Endothelial cell of umbilical vein (primary cell): ENCODE results near the gene AP5Z1. TPM values are rescaled to one million over a fixed set of nuclear protein-coding genes. Genes with fewer than 3 reads are reported as not detected.

Experiments
- BruUV-seq: library from RNA; stranded (reverse); fragments of 400-500 nt; replicated peaks from 2 replicates; lab custom pipeline; 2021; lab: Mats Ljungman, UMichigan
- CTCF ChIA-PET: fragments of 300-600, 350-600 bp; sonication (Branson Sonifier 250); formaldehyde crosslinking; loops from one replicate; lab custom pipeline; 2021; ENCODE audit warnings: antibody characterized with exemption, inconsistent platforms; lab: Charles Lee
- POLR2A ChIA-PET: fragments of 300-600, 350-600 bp; sonication (Branson Sonifier 250); formaldehyde crosslinking; loops from one replicate; lab custom pipeline; 2021; ENCODE audit warnings: antibody characterized with exemption, inconsistent platforms; lab: Charles Lee
- DNase-seq: peaks from one replicate; pipeline ENCODE4 v3.0.0-alpha.2; 2011; ENCODE audit warnings: low read depth, low spot score
- FAIRE-seq: peaks from 2 replicates; lab custom pipeline; 2011; peaks lifted over from hg19 to GRCh38; lab: Jason Lieb, UNC
- H2AFZ ChIP-seq: 2 replicates; pipeline ENCODE4 v1.6.0; 2012; ENCODE audit warnings: low read depth, low read length, control low read depth, inconsistent platforms
- H3K27ac ChIP-seq: 2 replicates; pipeline ENCODE4 v1.5.1; 2011; ENCODE audit warnings: low read depth, mild to moderate bottlenecking, control low read depth, low read length, moderate library complexity; ENCODE audit not compliant: insufficient read depth
- H3K27me3 ChIP-seq, 2 experiments: 2 replicates each; pipeline versions ENCODE4 v1.6.0 to v1.6.1; 2011; ENCODE audit warnings: low read length in 2 of 2, mixed read lengths in 1 of 2; ENCODE audit not compliant: control insufficient read depth in 2 of 2, insufficient read depth in 2 of 2
- H3K36me3 ChIP-seq, 2 experiments: 2 replicates in 1 of 2; 3 replicates in 1 of 2; pipeline ENCODE4 v1.5.1; 2011; ENCODE audit warnings: low read length in 2 of 2, mild to moderate bottlenecking in 1 of 2, moderate library complexity in 1 of 2; ENCODE audit not compliant: control insufficient read depth in 2 of 2, insufficient read depth in 2 of 2; ENCODE audit errors: extremely low read depth in 1 of 2
- H3K4me1 ChIP-seq: 3 replicates; pipeline ENCODE4 v1.5.1; 2011; ENCODE audit warnings: mild to moderate bottlenecking, low read length; ENCODE audit not compliant: control insufficient read depth, insufficient read depth; ENCODE audit errors: extremely low read depth
- H3K4me2 ChIP-seq: 2 replicates; pipeline ENCODE4 v1.6.1; 2011; ENCODE audit warnings: low read length, control low read depth, mixed read lengths; ENCODE audit not compliant: insufficient read depth
- H3K4me3 ChIP-seq, 3 experiments: fragments of 200-600 bp in 1 of 3; sonication (generic), shearing (Covaris generic) in 1 of 3; replicated peaks in 1 of 3; 2 replicates each; pipeline ENCODE4 v1.5.1; 2011 to 2016; ENCODE audit warnings: control low read depth in 3 of 3, low read length in 3 of 3, mild to moderate bottlenecking in 2 of 3, inconsistent platforms in 1 of 3, low read depth in 1 of 3, moderate library complexity in 1 of 3; ENCODE audit not compliant: insufficient read depth in 1 of 3
- H3K79me2 ChIP-seq: 2 replicates; pipeline ENCODE4 v1.6.0; 2012; ENCODE audit warnings: low read length, inconsistent platforms; ENCODE audit not compliant: control insufficient read depth, insufficient read depth
- H3K9ac ChIP-seq: replicated peaks from 2 replicates; pipeline ENCODE3; 2011; ENCODE audit warnings: low read length, control low read depth; ENCODE audit not compliant: insufficient read depth; ENCODE audit errors: extremely low read depth
- H3K9me1 ChIP-seq: replicated peaks from 3 replicates; pipeline ENCODE4 v1.6.0; 2011; ENCODE audit warnings: mild to moderate bottlenecking, low read length; ENCODE audit not compliant: control insufficient read depth, insufficient read depth; ENCODE audit errors: extremely low read depth
- H3K9me3 ChIP-seq: replicated peaks from 2 replicates; pipeline ENCODE4 v1.5.1; 2012; ENCODE audit warnings: low read length, inconsistent platforms; ENCODE audit not compliant: control insufficient read depth, insufficient read depth
- H4K20me1 ChIP-seq: replicated peaks from 2 replicates; pipeline ENCODE3; 2011; ENCODE audit warnings: mild to moderate bottlenecking, low read length; ENCODE audit not compliant: control insufficient read depth, insufficient read depth; ENCODE audit errors: extremely low read depth
- EZH2 ChIP-seq: IDR thresholded peaks from 2 replicates; pipeline ENCODE4 v1.6.1; 2012; ENCODE audit warnings: borderline replicate concordance, low read depth, mild to moderate bottlenecking, moderate library complexity, low read length, inconsistent platforms; ENCODE audit not compliant: severe bottlenecking
- FOS ChIP-seq: IDR thresholded peaks from 2 replicates; pipeline ENCODE4 v1.6.1; 2011; ENCODE audit warnings: mild to moderate bottlenecking, low read length, moderate library complexity, borderline replicate concordance; ENCODE audit not compliant: insufficient read depth
- GATA2 ChIP-seq: IDR thresholded peaks from 2 replicates; pipeline ENCODE4 v1.7.0; 2011; ENCODE audit warnings: low read depth, mild to moderate bottlenecking, moderate library complexity, mixed read lengths, low read length; ENCODE audit not compliant: insufficient read length, insufficient read depth
- JUN ChIP-seq: IDR thresholded peaks from 2 replicates; pipeline ENCODE4 v1.6.1; 2011; ENCODE audit warnings: borderline replicate concordance, low read depth; ENCODE audit not compliant: insufficient read length, insufficient read depth
- MYC ChIP-seq: IDR thresholded peaks from one replicate; pipeline ENCODE4 v1.6.1; 2011; ENCODE audit warnings: mild to moderate bottlenecking, low read depth, low read length
- POLR2AphosphoS5 ChIP-seq: IDR thresholded peaks from 2 replicates; pipeline ENCODE4 v1.6.1; 2012; ENCODE audit warnings: low read depth, mild to moderate bottlenecking, control low read depth, low read length, moderate library complexity; ENCODE audit not compliant: insufficient read depth
- dilution Hi-C: fragments of 300-500 bp; cut with MboI; formaldehyde crosslinking; loops from one replicate; pipeline ENCODE4 v1.15.0; 2019; ENCODE audit warnings: low sequenced_read_pairs; ENCODE audit not compliant: extremely low pct_ligation_motif_present
- intact Hi-C: fragments of 100-400 bp; cut with micrococcal nuclease; formaldehyde crosslinking; loops from one replicate; pipeline ENCODE4 v1.10.0; 2022
- polyA plus RNA-seq, 4 experiments: library from polyadenylated mRNA; depleted of rRNA in 3 of 4; stranded (reverse) in 3 of 4; unstranded in 1 of 4; fragments of >200 nt; gene quantifications; 2 replicates each; pipeline versions ENCODE4 v1.2.1 to v1.2.3, GENCODE V29; 2011 to 2012; ENCODE audit warnings: missing spikeins in 1 of 4
- total RNA-seq: library from RNA; stranded (reverse); gene quantifications from 2 replicates; pipeline ENCODE4 v1.2.3, GENCODE V29; 2021
- TF ChIP-seq, protein P1 (sequence below), 2 donors: IDR thresholded peaks; 1 replicate in 1 of 2; 2 replicates in 1 of 2; pipeline ENCODE4 v1.5.1; 2011; ENCODE audit warnings: low read length in 2 of 2, mild to moderate bottlenecking in 2 of 2, moderate library complexity in 2 of 2, control low read depth in 1 of 2, inconsistent platforms in 1 of 2, low read depth in 1 of 2; ENCODE audit not compliant: insufficient read depth in 1 of 2; ENCODE audit errors: extremely low read depth in 1 of 2
- TF ChIP-seq, protein P2 (sequence below): IDR thresholded peaks from 2 replicates; pipeline ENCODE4 v1.6.1; 2011; ENCODE audit not compliant: insufficient read depth, insufficient read length

AP5Z1 gene
- total and polyA plus RNA-seq, 2 donors (not counting 3 experiments of a cell fraction or from before 2014, with no cell fraction given), result 53.7 to 58.9 TPM

DNA sequence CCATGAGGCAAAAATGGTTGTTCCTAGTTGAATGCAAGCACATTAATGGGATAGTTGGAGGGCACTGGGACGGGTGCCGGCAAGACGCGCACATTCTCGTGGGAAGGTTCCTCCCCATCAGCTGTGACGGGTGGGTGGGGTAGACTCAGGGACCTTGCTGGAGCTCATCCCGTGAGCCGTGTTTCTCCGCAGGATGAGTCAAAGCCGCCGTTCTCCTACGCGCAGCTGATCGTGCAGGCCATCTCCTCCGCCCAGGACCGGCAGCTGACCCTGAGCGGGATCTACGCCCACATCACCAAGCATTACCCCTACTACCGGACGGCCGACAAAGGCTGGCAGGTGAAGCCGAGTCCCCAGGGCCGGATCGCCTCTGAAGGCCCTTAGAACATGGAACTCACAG lies 20.4 kb upstream of the AP5Z1 start:
- dilution Hi-C loops, result no loop called here
- no peak overlapping the region for H3K4me2 ChIP-seq
- ChIA-PET POLR2A (no interaction called here), CTCF (no interaction called here)
- no peak overlapping the region for H3K4me3 ChIP-seq
- no peaks in the 10 kb centered on the region for H3K9me1 ChIP-seq
- no peaks in the 10 kb centered on the region for H3K27me3 ChIP-seq
- peaks cover 4% of the 10 kb centered on the region for H3K4me1 ChIP-seq
- TF ChIP-seq, protein P1, sequence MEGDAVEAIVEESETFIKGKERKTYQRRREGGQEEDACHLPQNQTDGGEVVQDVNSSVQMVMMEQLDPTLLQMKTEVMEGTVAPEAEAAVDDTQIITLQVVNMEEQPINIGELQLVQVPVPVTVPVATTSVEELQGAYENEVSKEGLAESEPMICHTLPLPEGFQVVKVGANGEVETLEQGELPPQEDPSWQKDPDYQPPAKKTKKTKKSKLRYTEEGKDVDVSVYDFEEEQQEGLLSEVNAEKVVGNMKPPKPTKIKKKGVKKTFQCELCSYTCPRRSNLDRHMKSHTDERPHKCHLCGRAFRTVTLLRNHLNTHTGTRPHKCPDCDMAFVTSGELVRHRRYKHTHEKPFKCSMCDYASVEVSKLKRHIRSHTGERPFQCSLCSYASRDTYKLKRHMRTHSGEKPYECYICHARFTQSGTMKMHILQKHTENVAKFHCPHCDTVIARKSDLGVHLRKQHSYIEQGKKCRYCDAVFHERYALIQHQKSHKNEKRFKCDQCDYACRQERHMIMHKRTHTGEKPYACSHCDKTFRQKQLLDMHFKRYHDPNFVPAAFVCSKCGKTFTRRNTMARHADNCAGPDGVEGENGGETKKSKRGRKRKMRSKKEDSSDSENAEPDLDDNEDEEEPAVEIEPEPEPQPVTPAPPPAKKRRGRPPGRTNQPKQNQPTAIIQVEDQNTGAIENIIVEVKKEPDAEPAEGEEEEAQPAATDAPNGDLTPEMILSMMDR (IDR thresholded peaks at IDR 0.05; ENCODE audit: extremely low read depth in 1 of 2, insufficient read depth in 1 of 2, low read depth in 1 of 2, low read length in 2 of 2), result no peak
- TF ChIP-seq FOS (no peak), POLR2AphosphoS5 (no peak), JUN (no peak), GATA2 (no peak), MYC (no peak), EZH2 (no peak)
- TF ChIP-seq, protein P2, sequence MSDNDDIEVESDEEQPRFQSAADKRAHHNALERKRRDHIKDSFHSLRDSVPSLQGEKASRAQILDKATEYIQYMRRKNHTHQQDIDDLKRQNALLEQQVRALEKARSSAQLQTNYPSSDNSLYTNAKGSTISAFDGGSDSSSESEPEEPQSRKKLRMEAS, result no peak
- no peaks in the 10 kb centered on the region for H3K9me3 ChIP-seq
- H3K9ac ChIP-seq, result no peak overlapping the region
- H2AFZ ChIP-seq, result no peak overlapping the region
- intact Hi-C loops, result no loop called here
- peaks cover 9 to 27% of the 10 kb centered on the region in 2 experiments for H3K36me3 ChIP-seq
- no TSS peak for BruUV-seq
- FAIRE-seq (no peak), DNase-seq (no peak)
- peaks cover 15% of the 10 kb centered on the region for H3K79me2 ChIP-seq
- H3K27ac ChIP-seq, result no peak overlapping the region
- no peaks in the 10 kb centered on the region for H4K20me1 ChIP-seq
